Dermis microvascular lymphatic vessel endothelial cell (primary cell): ENCODE measurements around the gene ELAVL1. TPM values are rescaled to one million over a fixed set of nuclear protein-coding genes. Genes with fewer than 3 reads are reported as not detected.

ENCODE experiments used
- DNase-seq, 2 donors: peaks; one replicate each; pipeline versions ENCODE4 v3.0.0 to v3.0.0-alpha.2; 2010; ENCODE audit warnings: low read depth in 2 of 2
- total RNA-seq: library from RNA; depleted of rRNA; stranded (reverse); fragments of >200 nt; gene quantifications from 2 replicates; pipeline ENCODE4 v1.2.1, GENCODE V29; 2014

The ELAVL1 gene
- total RNA-seq, 1 donor from 2014 or later: 19.0 TPM

DNA sequence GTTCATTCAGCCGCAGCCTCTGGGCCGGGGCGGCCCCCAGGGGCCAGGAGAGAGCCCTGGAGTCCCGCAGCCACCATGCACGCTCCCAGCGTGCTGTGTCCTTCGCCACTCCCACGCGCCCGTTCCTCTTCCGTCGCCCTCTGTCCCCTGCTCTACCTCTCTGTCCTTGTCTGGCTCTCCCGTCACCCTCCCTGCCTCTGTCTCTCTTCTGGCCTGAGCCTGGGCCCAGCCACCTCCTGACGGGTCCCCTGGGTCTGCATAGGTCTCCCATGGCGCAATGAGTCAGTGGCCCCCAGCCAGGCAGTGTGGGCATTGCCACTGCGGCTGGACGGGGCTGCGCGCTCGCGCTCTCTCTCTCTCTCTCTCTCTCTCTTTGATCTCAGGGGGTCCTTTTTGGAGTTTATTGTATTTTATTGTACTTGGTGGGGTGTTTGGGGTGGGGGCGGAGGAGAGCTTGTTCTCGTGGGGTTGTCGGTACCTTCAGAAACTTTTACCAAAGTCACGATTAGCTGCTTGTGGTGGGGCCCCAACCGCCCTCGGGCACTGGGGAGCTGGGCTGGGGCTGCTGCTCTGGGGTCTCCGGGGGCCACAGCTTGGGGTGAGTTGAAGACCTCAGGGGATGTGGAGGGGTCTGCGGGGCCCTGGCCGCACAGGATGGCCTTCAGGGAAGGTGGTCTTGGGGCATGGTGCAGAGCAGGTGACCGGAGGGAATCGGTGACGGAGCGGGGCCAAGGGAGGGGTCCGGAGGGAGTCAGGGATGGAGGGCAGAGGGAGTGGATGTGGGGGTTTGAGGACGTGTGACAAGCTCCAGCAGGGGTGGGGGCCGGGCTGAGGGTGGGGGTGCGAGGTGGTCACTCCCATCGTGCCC, 92.5 kb downstream of the ELAVL1 start:
- DNase-seq: no peak

DNA sequence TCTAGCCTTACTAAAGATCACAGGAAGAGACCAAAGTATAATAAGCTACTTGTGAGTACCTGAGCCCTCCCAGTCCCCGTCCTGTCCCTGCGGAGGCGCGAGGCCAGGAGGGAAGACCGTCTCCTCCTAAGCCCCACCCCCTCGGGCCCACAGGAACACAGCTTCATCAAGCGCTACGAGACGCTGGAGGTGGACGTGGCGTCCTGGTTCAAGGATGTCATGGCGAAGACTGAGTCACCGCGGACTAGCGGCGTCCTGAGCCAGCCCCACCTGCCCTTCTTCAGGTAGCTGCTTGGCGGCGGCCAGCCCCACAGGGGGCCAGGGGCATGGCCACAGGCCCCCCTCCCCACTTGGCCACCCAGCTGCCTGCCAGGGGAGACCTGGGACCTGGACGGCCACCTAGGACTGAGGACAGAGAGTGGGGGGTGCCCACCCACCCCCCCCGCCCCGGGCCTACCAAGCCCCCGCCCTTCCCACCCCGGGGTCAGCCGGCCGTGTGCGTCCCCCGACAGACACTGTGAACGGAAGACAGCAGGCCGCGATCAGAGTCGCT, 93.2 kb downstream of the ELAVL1 start:
- DNase-seq: no peak

DNA sequence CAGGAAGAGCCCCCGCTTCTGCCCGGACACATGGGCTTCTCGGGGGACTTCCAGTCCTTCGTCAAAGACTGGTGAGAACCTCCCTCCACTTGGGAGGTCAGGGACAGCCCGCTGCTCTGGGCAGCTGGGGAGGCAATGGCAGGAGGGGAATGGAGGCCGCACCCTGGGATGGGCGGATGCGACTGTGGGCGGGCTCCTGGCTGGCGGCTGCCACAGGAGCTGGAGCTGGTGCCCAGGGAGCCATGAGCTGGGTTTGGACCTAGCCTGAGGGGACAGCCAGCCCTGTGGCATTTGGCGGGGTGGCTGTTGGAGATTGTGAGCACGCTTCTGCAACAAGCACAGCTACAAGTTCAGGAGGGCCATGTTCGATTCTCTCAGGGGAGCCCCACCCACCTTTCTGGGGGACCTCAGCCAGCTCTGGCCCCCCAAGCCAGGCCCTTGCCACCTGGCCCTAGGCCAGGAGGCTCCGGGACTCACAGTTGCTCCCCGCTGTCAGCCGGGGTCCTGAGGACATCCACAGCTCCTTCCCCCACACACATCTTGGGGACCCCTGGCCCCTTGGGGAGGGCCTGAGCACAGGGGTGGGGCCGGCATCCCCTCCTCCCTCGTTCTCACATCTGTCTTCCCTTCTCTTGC, 93.8 kb downstream of the ELAVL1 start:
- DNase-seq: no peak

DNA sequence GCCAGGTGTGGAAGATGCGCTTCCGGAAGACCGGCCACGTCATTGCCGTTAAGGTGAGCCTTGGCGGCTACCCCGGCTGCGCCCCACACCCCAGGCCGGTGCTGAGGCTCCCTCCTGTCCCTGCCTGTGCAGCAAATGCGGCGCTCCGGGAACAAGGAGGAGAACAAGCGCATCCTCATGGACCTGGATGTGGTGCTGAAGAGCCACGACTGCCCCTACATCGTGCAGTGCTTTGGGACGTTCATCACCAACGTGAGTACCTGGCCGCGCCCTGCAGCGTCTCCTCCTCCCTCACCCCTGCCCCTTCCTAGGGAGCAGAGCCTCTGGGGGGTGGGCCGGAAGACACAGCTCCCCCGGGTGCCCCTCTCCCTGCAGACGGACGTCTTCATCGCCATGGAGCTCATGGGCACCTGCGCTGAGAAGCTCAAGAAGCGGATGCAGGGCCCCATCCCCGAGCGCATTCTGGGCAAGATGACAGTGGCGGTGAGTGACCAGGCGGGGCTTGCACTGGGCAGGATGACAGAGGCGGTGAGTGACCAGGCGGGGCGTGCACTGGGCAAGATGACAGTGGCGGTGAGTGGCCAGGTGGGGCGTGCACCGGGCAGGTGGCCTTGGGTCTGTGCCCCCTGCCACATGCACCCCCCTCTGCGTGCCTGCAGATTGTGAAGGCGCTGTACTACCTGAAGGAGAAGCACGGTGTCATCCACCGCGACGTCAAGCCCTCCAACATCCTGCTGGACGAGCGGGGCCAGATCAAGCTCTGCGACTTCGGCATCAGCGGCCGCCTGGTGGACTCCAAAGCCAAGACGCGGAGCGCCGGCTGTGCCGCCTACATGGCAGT, 94.9 kb downstream of the ELAVL1 start:
- no peak for DNase-seq

DNA sequence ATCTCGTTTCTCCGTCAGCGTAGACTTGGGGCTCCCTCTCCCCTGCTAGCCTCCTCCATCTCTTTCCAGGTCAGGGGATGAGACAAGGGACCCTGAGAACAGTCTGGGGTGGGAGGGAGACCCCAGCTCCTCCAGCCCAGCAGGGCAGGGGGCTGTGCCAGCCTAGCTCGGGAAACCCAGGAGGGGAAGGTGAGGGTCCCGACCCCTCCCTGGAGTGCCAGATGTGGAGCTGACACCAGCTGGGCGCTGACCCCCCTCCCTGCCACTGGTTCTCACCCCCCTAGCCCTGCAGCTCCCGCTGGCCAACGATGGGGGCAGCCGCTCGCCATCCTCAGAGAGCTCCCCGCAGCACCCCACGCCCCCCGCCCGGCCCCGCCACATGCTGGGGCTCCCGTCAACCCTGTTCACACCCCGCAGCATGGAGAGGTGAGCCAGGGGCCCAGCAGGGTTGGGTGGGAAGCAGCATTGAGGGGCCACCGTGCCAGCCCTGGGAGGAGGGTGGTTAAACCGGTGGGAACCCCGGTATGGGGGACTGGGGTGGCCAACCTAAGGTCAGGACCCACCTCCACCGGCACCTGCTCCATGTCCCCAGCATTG, 95.9 kb downstream of the ELAVL1 start:
- no peak for DNase-seq

DNA sequence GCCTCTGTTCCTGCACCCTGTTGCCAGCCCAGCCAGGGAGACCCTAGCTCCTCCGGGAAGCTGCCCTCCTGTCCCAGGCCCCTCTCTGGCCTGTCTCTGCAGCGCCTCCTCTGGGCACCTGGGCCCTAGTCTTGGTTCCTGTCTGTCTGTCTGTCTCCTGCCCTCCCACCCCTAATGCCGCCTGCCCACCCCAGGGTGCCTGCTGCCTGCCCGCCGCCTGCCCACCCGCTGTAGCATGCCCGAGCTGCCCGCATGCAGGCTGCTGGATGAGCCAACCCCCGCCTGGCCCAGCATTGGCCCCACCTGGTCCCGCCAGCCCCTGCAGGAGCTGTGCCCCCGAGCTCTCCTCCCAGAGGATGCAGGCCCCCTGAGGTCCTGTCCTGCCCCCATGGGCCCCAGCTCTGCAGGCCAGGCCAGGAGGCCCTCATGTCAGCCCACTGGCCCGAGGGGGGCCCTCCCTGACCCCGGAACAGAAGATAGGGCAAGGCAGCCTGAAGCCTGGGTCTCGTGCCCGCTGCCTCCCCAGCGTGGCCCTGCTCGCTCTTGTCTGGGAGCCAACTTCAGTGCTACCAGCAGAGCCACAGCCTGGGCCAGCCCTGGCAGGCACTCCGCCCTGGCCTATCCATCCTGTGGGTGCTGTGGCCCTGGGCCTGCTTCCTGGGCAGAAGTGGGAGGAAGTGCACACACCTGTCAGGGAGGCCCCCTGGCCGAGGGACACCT, 96.5 kb downstream of the ELAVL1 start:
- no peak for DNase-seq

Other genes with a start within 250 kb of the ELAVL1 start
- gene CLEC4M, start 242.4 kb downstream of the ELAVL1 start, total RNA-seq: 41.8 and 143 TPM in 2 replicates
- gene EVI5L, start 175.4 kb downstream of the ELAVL1 start, total RNA-seq: 6.2 and 10.6 TPM in 2 replicates
- gene PRR36, start 131.3 kb downstream of the ELAVL1 start, total RNA-seq: not detected in 2 replicates
- gene LRRC8E, start 117.1 kb downstream of the ELAVL1 start, total RNA-seq: 0.77 and 1.1 TPM in 2 replicates
- gene MAP2K7, start 101.8 kb downstream of the ELAVL1 start, total RNA-seq: 6.9 and 11.4 TPM in 2 replicates
- gene TGFBR3L, start 90.8 kb downstream of the ELAVL1 start, total RNA-seq: 0.25 and 0.26 TPM in 2 replicates
- gene SNAPC2, start 85.3 kb downstream of the ELAVL1 start, total RNA-seq: 5.1 and 5.8 TPM in 2 replicates
- 1.5 and 2.9 TPM in 2 replicates for gene CTXN1, start 79.5 kb downstream of the ELAVL1 start, total RNA-seq
- 26.2 and 30.2 TPM in 2 replicates for gene TIMM44, start 62.0 kb downstream of the ELAVL1 start, total RNA-seq
- gene CCL25, start 47.1 kb upstream of the ELAVL1 start, total RNA-seq: not detected in 2 replicates
- gene FBN3, start 144.0 kb upstream of the ELAVL1 start, total RNA-seq: not detected in 2 replicates
- gene CERS4, start 203.7 kb upstream of the ELAVL1 start, total RNA-seq: 7.7 and 22.9 TPM in 2 replicates